Endothelial cell of umbilical vein (primary cell): Measurements from ENCODE around the gene TAS2R30.

Experiments
- CTCF ChIP-seq, 2 donors: IDR thresholded peaks; 1 replicate in 1 of 2; 2 replicates in 1 of 2; pipeline ENCODE4 v1.5.1; 2011; ENCODE audit warnings: low read length in 2 of 2, mild to moderate bottlenecking in 2 of 2, moderate library complexity in 2 of 2, control low read depth in 1 of 2, inconsistent platforms in 1 of 2, low read depth in 1 of 2; ENCODE audit not compliant: insufficient read depth in 1 of 2; ENCODE audit errors: extremely low read depth in 1 of 2
- EZH2 ChIP-seq: IDR thresholded peaks from 2 replicates; pipeline ENCODE4 v1.6.1; 2012; ENCODE audit warnings: borderline replicate concordance, low read depth, mild to moderate bottlenecking, moderate library complexity, low read length, inconsistent platforms; ENCODE audit not compliant: severe bottlenecking
- GATA2 ChIP-seq: IDR thresholded peaks from 2 replicates; pipeline ENCODE4 v1.7.0; 2011; ENCODE audit warnings: low read depth, mild to moderate bottlenecking, moderate library complexity, mixed read lengths, low read length; ENCODE audit not compliant: insufficient read length, insufficient read depth
- JUN ChIP-seq: IDR thresholded peaks from 2 replicates; pipeline ENCODE4 v1.6.1; 2011; ENCODE audit warnings: borderline replicate concordance, low read depth; ENCODE audit not compliant: insufficient read length, insufficient read depth
- MAX ChIP-seq: IDR thresholded peaks from 2 replicates; pipeline ENCODE4 v1.6.1; 2011; ENCODE audit not compliant: insufficient read depth, insufficient read length
- POLR2A ChIP-seq: IDR thresholded peaks from 2 replicates; pipeline ENCODE4 v1.6.1; 2012; ENCODE audit warnings: low read depth, mild to moderate bottlenecking, control low read depth, low read length
- POLR2AphosphoS5 ChIP-seq: IDR thresholded peaks from 2 replicates; pipeline ENCODE4 v1.6.1; 2012; ENCODE audit warnings: low read depth, mild to moderate bottlenecking, control low read depth, low read length, moderate library complexity; ENCODE audit not compliant: insufficient read depth

GRCh38 chr12:11154400-11154925 is 20.0 kb upstream of the TAS2R30 start:
- TF ChIP-seq EZH2 = no peak
- no peak for TF ChIP-seq CTCF (IDR thresholded peaks at IDR 0.05; ENCODE audit: extremely low read depth in 1 of 2, insufficient read depth in 1 of 2, low read depth in 1 of 2, low read length in 2 of 2)
- no peak for TF ChIP-seq POLR2AphosphoS5
- no peak for TF ChIP-seq POLR2A
- TF ChIP-seq MAX = no peak
- no peak for TF ChIP-seq JUN
- TF ChIP-seq GATA2 = no peak
